Skin epidermis (tissue), 12 donors: ENCODE data around the gene IRF6.
"Not testable (repeated sequence)": the region's sequence is repeated elsewhere in the genome, so short reads cannot be mapped to it uniquely, and the experiment has no call there.

Source experiments
- H3K27ac ChIP-seq, 21 experiments: fragments of 200-600 bp; sonication (generic) in 11 of 21; one replicate each; pipeline ENCODE4 v1.5.0; 2020; ENCODE audit warnings: mild to moderate bottlenecking in 3 of 21, inconsistent platforms in 2 of 21, moderate library complexity in 2 of 21
- H3K4me3 ChIP-seq, 7 experiments: fragments of 200-600 bp; sonication (generic) in 2 of 7; one replicate each; pipeline ENCODE4 v1.5.0; 2020; ENCODE audit warnings: inconsistent platforms in 2 of 7, mild to moderate bottlenecking in 2 of 7, moderate library complexity in 1 of 7

IRF6 gene

DNA sequence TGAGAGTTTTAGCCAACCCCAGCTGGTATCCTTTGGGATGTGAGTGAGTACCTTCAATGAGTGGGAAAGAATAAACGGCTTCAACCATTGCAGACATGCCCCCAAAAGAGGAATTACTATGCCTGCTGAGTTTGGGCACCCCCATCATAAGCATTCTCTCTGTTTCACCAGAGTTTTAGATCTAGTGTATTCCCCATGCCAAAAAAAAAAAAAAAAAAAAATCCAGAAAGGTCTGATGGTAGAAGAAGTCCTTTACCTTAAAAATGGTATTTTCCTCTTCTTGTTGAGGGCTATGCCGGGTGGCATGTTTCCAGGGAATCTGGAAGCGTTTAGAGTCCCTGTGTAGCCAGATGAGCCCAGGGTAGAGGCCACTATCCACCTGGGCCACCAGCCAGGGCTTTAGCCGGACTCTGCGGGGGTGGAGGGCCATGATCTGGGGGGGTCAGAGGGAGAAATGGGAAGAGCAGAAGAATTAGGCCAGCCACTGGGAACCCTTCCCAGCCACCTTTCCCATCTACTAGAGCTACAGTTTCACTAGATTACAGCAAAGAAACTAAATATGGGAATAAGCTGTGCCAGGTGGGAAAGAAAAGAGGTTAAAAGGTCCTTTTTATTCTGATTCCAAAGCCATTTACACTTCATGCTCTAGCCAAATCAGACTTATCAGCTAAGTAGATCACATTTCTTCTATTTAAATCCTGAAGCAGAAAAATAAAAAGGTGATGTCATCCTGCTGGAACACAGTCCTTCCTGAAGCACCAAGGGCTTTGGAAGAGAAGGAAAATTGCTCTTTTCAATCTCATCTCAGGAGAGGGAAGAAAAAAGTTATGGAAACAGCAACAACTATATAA lies 4.7 kb downstream of the IRF6 start:
- peak overlapping the region in 6 of 21 experiments; percentile 2 to 60 (median 29) for H3K27ac ChIP-seq

DNA sequence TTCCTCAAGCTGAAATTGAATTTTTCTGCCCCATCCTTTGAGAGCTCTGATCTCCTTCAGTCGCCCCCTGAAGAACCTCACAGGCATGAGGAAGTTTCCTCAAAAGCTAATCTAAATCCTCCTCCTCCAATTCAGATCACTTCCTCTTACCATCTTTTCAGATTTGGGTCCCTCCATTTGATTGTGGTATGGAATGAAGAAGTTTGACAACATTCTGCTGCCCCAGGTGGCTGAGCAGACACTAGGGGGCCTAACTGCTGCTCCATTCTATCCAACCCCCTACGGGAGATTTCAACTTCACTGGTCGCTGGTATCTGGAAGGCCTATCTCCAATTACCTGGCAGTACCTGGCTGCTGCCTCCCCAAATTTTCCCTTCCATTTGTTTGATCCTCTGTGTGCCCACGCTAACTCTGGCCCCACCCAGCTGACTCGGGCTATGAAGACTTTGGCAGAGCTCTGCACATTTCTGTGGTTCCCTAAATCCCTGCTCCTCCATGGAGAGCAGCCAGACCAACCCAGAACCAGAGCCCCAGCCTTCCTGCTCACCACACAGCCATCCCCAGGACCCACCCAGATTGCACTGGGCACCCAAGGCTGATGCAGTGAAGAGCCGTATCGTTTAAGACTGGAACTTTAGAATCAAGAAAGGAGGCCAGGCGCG lies 7.8 kb downstream of the IRF6 start:
- H3K27ac ChIP-seq: peak overlapping the region in 2 of 21 experiments; percentile 5 to 52
- no peak overlapping the region for H3K4me3 ChIP-seq

More for the DNA sequence above, 4.7 kb downstream of the IRF6 start:
- peak overlapping the region in 1 of 7 experiments; percentile 60 for H3K4me3 ChIP-seq

DNA sequence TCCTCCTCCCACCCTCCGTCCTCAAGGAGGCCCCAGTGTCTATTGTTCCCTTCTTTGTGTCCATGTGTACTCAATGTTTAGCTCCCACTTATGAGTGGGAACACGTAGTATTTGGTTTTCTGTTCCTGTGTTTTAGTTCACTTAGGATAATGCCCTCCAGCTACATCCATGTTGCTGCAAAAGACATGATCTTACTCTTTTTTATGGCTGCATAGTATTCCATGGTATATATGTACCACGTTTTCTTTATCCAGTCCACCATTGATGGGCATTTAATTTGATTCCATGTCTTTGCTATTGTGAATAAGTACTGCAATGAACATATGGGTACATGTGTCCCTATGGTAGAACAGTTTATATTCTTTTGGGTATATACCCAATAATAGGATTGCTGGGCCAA lies 12.2 kb downstream of the IRF6 start:
- H3K27ac ChIP-seq, H3K4me3 ChIP-seq: not testable (repeated sequence)

DNA sequence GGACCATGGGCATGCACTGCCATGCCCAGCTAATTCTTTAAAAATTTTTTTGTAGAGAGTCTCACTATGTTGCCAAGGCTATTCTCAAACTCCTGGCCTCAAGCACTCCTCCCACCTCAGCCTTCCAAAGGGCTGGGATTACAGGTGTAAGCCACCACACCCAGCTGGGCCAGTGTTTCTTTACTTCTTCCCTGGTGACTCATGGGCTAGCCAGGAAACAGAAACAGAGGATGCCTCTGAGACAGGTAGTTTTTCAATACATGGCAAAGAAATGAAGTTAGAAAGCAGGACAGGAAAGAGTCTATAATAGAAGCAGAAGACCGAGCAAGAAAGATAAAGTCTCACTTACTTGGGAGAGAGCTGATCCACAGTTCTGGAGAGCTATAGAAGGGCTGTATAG lies 14.0 kb downstream of the IRF6 start:
- Histone ChIP-seq H3K4me3 (no peak overlapping the region), H3K27ac (no peak overlapping the region)

DNA sequence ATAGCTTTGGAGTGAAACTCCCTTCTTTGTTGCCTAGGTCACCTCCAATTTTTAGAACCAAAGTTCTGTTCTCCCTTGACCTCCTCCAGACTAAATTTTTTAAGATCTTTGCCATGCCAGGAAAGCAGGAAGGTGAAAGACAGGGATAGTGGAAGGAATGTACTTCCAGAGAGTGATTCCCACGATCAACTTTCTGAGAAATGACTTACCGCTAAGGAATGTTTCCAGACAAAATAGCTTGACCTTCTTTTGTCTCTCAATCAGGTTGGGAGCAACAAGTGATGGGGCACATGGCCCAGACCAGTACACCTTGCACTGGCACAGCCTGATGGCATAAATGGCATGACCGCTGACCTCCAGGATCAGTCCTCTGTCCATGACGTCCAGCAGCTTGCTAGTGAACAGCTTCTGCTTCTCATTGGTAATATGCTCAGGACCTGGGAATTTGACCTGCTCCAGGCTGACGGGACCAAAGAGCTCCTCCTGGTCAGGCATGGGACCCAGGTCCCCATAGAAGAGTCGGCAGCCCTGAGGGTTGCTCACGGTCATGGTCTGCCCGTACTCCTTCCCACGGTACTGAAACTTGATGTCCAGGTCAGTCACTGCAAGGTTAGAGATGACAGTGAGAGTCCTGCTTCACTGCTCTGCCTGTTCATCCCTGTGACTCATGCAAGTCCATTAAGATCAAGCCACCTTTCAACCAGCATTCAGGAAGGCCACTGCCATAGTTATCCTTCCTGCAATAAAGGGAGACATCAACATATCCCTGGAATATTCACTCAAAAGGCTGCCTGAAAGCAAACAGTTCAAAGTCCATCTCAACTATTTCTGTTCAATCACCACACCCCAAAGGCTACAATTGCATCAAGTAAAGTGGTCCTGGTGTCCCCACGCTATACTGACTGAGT lies 15.4 kb downstream of the IRF6 start:
- no peak overlapping the region for H3K27ac ChIP-seq
- no peak overlapping the region for H3K4me3 ChIP-seq

DNA sequence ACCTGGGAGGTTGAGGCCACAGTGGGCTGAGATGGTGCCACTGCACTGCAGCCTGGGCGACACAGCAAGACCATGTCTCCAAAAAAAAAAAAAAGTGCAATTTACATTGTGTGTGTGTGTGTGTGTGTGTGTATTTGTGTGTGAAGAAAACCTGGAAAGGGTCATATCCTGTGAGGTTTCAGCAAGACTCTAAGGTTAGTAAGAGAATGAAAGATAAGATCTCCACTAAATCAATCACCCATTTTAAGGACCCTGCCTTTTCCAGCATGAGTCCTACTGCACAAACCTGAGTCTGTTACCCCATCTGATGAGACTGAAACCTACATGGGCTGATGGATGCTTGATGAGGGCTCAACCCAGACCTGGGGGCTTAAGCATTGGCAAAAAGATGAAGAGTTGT lies 16.7 kb downstream of the IRF6 start:
- H3K27ac ChIP-seq: no peak overlapping the region
- no peak overlapping the region for H3K4me3 ChIP-seq

DNA sequence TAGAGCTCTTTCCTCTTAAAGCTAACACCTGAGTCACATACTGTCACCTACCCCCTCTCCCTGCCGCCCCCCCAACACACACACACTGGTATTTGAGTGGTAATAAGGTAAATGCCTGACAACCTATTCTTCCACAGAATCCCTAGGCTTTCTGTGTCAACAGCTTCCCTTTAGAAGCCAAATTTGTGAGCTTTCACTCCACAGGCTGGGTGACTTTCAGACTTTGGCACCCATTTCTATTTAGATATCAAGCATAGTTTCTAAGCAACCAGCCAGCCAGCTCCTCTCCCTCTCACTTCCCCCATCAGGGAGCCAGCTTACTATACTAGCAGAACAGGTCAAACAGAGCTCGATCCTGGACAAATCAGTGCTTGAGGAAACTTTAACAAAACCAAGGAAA lies 18.4 kb downstream of the IRF6 start:
- no peak overlapping the region for H3K4me3 ChIP-seq
- H3K27ac ChIP-seq: peak overlapping the region in 10 of 21 experiments; percentile 15 to 62 (median 33)

DNA sequence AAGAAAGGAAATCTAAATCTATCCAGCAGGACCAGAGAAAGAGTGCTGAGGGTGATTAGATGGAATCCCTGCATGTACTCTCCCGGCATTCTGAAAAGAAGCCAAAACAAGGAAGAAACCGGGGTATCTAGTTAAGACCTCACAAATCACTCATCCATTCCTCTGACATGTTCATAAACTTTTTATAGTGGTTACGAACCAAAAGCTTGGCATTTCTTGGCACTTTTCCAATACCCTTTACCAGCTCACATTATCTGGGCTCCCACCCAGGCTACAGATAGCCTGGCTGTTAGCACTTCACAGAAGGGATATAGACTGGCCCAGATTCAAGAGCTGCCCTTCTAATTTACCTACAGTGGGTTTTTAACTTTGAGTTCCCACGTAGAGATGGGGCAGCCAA lies 19.8 kb downstream of the IRF6 start:
- H3K4me3 ChIP-seq: no peak overlapping the region
- H3K27ac ChIP-seq: peak overlapping the region in 3 of 21 experiments; percentile 12 to 80 (median 41)

DNA sequence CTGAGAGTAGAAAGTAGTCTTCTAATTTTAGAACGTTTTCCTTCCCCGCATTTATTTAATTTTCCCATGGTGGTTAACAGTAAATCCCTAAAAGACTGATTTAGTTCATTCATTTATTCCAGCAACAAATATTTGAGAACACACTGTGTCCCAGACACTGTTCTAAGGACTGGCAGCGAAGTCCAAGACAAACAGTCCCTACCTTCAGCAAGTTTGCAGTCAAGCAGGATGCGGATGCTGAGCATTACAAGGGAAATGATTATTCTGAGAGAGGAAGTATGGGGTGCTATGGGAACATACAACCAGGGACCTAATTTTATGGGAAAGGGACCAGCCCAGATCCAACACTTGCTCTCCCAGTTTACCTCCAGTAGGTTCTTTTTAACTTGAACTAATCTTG lies 20.4 kb downstream of the IRF6 start:
- H3K27ac ChIP-seq: peak overlapping the region in 7 of 21 experiments; percentile 80 to 91 (median 91)
- H3K4me3 ChIP-seq: no peak overlapping the region

DNA sequence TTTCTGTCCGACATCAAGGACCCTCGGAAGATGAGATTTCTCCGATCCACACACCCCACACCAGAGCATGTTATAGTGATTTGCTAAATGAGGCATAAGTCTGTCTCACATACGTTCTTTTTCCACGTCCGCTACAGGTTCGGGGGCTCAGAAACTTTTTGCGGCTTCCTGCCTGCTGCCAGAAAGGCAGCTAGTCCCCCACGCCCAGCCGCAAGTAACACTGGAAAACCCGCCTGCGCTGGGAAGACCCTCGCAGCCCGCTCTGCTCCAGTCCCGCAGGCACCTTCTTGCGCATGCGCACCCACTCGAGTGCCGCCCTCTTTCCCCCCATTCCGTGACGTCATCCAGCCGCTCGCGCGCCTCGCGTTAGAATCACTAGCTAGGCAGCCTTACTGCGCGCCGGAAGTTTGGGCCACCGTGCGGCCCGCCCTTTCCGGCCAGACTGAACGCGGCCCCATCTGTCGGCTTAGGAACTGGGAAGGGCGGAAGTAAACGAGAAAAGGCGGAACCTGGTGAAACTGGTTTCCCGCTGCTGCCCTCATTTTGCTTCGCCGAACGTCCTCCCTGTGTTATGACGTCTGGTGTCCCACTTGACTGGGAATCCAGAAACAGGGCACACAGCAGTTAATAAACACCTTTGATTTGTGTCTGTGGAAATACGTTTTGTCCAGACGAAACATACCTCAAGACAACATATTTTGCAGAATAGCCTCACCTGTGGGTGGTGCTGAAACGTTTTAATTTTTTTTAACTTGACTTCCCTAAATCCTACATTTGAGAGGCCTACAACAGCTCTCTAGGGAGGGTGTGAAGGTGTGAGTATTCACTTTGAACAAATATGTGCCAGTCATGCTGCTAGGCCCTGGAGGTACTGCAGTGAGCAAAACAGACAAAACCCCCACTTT lies 21.4 kb downstream of the IRF6 start, which contains the start of gene C1orf74:
Gene C1orf74 (minus strand): TSS at position 295 of the 905 bp plus-strand sequence. CDS start 925 bp downstream, outside the sequence.
- peak within 1 kb of the TSS; percentile 43 to 68 (median 50) for H3K4me3 ChIP-seq
- H3K27ac ChIP-seq: peak within 1 kb of the TSS; percentile 37 to 96 (median 89)

DNA sequence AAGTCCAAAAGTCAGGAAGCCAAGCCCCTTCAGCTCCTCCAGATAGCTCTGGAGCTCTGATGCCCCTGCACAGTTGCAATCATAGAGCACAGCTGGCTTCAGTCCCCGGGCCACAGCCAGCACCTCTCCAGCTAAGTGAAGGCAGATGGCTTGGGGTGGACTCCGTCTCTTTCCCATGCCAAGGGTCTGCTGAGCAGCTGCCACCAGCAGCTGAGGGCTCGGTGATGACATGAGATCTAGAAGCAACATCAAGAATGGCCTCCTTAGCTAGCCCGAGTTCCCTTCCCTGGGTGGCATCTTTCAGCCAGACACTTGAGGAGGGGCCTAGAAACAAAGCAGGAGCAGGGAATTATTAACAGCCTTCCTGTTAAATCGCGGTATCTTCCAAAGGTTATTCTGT lies 22.6 kb downstream of the IRF6 start:
- Histone ChIP-seq H3K4me3 (peak overlapping the region in 4 of 7 experiments; percentile 45 to 68 (median 57)), H3K27ac (peak overlapping the region in 6 of 21 experiments; percentile 82 to 93 (median 90))

DNA sequence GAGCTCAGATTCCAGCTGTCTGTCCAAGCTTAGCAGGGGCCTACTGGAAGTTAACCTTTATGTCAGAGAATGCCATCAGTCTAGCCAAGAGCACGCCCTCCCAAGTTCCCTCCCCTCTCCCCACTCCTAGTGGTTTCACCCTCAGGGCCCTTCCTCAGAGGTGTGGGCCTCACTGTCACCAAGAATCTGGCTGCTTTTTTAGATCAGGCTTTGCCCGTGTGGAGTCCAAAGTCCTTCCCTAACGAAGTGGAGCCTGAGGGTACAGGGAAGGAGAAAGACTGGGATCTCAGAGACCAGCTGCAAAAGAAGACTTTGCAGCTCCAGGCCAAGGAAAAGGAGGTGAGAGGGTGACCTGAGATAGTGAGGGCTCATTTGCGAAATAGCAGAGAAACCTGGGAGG lies 25.7 kb downstream of the IRF6 start:
- H3K4me3 ChIP-seq: no peak overlapping the region
- no peak overlapping the region for H3K27ac ChIP-seq

DNA sequence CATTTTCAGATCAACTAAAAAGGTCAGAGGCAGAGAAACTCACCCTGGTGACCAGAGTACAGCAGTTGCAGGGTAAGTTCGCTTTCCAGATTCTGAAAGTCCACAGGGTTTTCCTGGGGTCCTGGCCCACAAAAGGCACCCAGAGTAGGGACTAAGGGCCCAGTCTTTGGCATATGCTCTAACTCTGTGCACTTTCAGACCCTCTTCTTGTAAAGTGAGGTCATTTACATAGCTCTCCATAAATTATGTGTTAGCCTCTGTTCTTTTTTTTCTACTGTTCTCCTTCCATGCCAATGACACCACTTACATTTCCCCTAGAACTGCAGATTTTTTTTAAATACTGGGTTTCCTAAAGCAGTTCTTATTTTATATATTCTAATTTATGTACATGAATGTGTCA lies 27.8 kb downstream of the IRF6 start:
- H3K4me3 ChIP-seq: no peak overlapping the region
- no peak overlapping the region for H3K27ac ChIP-seq

DNA sequence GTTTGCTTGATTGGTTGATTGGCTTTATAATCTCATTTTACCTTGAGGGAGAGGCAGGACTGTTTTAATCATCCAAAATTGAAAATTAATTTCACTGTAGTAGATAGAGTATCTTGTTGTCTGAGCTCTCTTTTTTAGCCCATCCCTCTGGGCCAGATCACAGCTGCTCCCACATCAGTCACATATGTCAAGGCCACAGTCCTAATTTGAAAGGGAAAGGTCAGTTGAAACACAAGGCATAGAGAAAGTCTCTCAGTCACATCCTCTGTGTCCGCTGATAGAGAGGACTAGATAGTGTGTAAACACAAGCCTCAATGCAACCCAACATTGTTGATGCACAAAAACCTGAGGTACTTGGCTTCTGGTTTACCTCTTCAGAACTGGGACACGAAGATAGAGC lies 28.4 kb downstream of the IRF6 start:
- no peak overlapping the region for H3K4me3 ChIP-seq

DNA sequence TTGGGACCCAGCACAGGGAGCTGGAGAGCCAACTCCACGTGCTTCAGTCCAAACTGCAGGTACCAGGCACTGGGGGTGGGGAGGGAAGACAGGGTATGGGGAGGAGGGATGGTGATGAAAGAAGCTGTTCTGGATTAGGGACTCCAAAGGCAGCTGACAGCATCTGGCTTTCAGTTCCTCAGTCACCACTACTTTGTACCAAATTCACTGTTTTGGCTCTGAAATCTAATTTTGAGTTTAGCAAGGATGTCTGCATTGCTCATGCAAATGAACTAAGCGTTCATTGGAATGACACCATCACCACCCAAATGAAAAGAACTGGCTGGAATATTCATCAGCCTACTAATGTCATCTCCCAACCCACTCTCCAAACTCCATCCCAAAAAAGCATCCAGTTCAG lies 30.3 kb downstream of the IRF6 start:
- Histone ChIP-seq H3K4me3 (no peak overlapping the region), H3K27ac (peak overlapping the region in 2 of 21 experiments; percentile 18 to 37)

More for the DNA sequence above, 28.4 kb downstream of the IRF6 start:
- no peak overlapping the region for H3K27ac ChIP-seq

DNA sequence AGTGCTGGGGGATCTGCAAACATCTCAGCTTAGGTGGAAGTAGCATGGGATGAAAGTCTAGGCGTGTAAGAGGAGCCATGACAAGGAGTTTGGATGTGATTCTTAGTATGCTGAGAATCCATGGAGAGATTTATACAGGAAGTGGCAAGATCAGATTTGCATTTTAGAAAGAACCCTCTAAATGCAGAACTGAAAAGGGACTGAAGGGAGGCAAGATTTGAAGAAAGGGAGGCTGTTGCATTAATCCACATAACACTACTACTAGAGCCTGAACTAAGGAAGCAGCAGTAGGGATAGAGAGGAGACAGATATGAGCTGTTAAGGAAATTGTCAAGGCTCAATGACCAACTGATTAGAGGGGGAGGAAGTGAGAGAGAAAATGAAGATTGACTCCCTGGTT lies 31.4 kb downstream of the IRF6 start:
- H3K27ac ChIP-seq: peak overlapping the region in 2 of 21 experiments; percentile 18 to 37
- no peak overlapping the region for H3K4me3 ChIP-seq

DNA sequence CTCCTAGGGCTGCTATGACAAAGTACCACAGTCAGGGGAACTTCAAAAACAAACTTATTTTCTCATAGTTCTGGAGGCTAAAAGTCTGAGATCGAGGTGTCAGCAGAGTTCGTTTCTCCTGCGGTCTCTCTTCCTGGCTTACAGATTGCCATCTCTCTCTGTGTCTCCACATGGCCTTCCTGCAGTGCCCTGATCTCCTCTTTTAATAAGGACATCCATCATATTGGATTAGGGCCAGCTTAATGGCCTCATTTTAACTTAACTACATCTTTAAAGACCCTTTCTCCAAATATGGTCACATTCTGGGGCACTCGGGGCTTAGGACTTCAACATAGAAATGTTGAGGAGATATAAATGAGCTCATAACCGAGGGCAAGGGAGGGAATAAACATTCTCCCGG lies 33.8 kb downstream of the IRF6 start:
- Histone ChIP-seq H3K27ac (peak overlapping the region in 2 of 21 experiments; percentile 4 to 10), H3K4me3 (no peak overlapping the region)

DNA sequence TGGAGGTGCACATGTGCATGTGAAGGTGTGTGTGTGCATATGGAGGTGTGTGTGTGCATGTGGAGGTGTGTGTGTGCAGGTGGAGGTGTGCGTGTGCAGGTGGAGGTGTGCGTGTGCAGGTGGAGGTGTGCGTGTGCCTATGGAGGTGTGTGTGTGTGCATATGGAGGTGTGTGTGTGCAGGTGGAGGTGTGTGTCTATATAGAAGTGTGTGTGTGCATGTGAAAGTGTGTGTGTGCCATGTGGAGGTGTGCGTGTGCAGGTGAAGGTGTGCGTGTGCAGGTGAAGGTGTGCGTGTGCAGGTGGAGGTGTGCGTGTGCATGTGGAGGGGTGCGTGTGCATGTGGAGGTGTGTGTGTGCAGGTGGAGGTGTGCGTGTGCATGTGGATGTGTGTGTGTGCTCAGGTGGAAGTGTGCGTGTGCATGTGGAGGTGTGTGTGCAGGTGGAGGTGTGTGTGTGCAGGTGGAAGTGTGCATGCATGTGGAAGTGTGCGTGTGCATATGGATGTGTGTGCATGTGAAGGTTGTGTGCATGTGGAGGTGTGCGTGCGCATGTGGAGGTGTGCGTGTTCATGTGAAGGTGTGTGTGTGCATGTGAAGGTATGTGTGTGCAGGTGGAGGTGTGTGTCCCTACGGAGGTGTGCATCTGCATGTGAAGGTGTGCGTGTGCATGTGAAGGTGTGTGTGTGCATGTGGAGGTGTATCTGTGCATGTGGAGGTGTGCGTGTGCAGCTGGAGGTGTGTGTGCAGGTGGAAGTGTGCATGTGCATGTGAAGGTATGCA lies 35.1 kb downstream of the IRF6 start:
- Histone ChIP-seq H3K27ac (peak overlapping the region in 7 of 21 experiments; percentile 78 to 97 (median 94)), H3K4me3 (peak overlapping the region in 4 of 7 experiments; percentile 6 to 31 (median 27))
